K562 (cell line): ENCODE results near the gene AIFM3. TPM values are rescaled to one million over a fixed set of nuclear protein-coding genes. Genes with fewer than 3 reads are reported as not detected.

ENCODE experiments used
- ATF1 ChIP-seq, 2 experiments: fragments of 450-650 bp in 1 of 2; IDR thresholded peaks; 2 replicates each; pipeline ENCODE4 v1.6.1; 2016; ENCODE audit warnings: missing compliant biosample characterization in 1 of 2, missing genetic modification characterization in 1 of 2
- CAMTA2 ChIP-seq: fragments of 250-450 bp; sonication (Bioruptor Pico); conservative IDR thresholded peaks from 2 replicates; pipeline ENCODE4 v1.5.1; 2022
- CTCF ChIP-seq, 3 experiments: IDR thresholded peaks in 2 of 3; conservative IDR thresholded peaks in 1 of 3; 2 replicates each; pipeline ENCODE4 v1.5.1; 2011 to 2012; ENCODE audit warnings: low read length in 3 of 3, mild to moderate bottlenecking in 3 of 3, control low read depth in 2 of 3, improper control_type of control experiment in 1 of 3, inconsistent platforms in 1 of 3, low read depth in 1 of 3, mixed read lengths in 1 of 3, moderate library complexity in 1 of 3; ENCODE audit not compliant: insufficient read depth in 2 of 3
- FOXM1 ChIP-seq, 2 experiments: fragments of 450-650 bp in 1 of 2; sonication (generic) in 1 of 2; formaldehyde crosslinking in 1 of 2; IDR thresholded peaks; 2 replicates each; pipeline versions ENCODE4 v1.6.1 to v1.9.0; 2017 to 2022; ENCODE audit warnings: low read depth in 2 of 2, mild to moderate bottlenecking in 2 of 2, missing genetic modification reagents in 1 of 2, moderate library complexity in 1 of 2
- HDGF ChIP-seq: fragments of 450-650 bp; IDR thresholded peaks from 2 replicates; pipeline ENCODE4 v1.6.1; 2016
- KAT8 ChIP-seq: fragments of 450-650 bp; IDR thresholded peaks from 2 replicates; pipeline ENCODE4 v1.6.1; 2016; ENCODE audit warnings: low read depth, mild to moderate bottlenecking
- MCM7 ChIP-seq, 2 experiments: fragments of 450-650 bp; IDR thresholded peaks; 2 replicates each; pipeline ENCODE4 v1.6.1; 2016 to 2018
- MTA1 ChIP-seq: fragments of 450-650 bp; IDR thresholded peaks from 2 replicates; pipeline ENCODE4 v1.6.1; 2017; ENCODE audit warnings: borderline replicate concordance
- NR1H2 ChIP-seq: sonication (generic); formaldehyde crosslinking; IDR thresholded peaks from 2 replicates; pipeline ENCODE4 v1.4.0; 2020; ENCODE audit warnings: mild to moderate bottlenecking, missing genetic modification reagents
- POLR2B ChIP-seq: fragments of 450-650 bp; IDR thresholded peaks from 2 replicates; pipeline ENCODE4 v1.6.1; 2018; ENCODE audit warnings: low read depth; ENCODE audit not compliant: partially characterized antibody
- PRPF4 ChIP-seq: fragments of 200-400 bp; formaldehyde crosslinking; IDR thresholded peaks from one replicate; pipeline ENCODE4 v1.6.1; 2017; ENCODE audit warnings: low read length, low read depth, mild to moderate bottlenecking; ENCODE audit not compliant: insufficient read depth, poor library complexity, severe bottlenecking
- RBBP5 ChIP-seq: fragments of 200-600 bp; sonication (generic); IDR thresholded peaks from 2 replicates; pipeline ENCODE4 v1.6.1; 2012; ENCODE audit warnings: borderline replicate concordance, mild to moderate bottlenecking, low read length, control low read depth, inconsistent platforms; ENCODE audit not compliant: insufficient read depth, poor library complexity, severe bottlenecking
- RERE ChIP-seq: sonication (generic); formaldehyde crosslinking; IDR thresholded peaks from 2 replicates; pipeline ENCODE4 v1.8.0; 2023; ENCODE audit warnings: missing genetic modification reagents, mild to moderate bottlenecking, borderline replicate concordance
- SETDB1 ChIP-seq: IDR thresholded peaks from one replicate; pipeline ENCODE4 v1.6.1; 2012; ENCODE audit warnings: low read length, control low read depth, inconsistent platforms
- SP1 ChIP-seq: sonication (generic); formaldehyde crosslinking; IDR thresholded peaks from 2 replicates; pipeline ENCODE4 v1.8.1; 2022; ENCODE audit warnings: mild to moderate bottlenecking, missing genetic modification reagents
- TBL1XR1 ChIP-seq, 2 experiments: IDR thresholded peaks; 2 replicates each; pipeline ENCODE4 v1.6.1; 2012; ENCODE audit warnings: improper control_type of control experiment in 2 of 2, low read length in 2 of 2, mild to moderate bottlenecking in 1 of 2
- UBTF ChIP-seq, 2 experiments: IDR thresholded peaks; 2 replicates each; pipeline ENCODE4 v1.6.1; 2012; ENCODE audit warnings: improper control_type of control experiment in 2 of 2, low read depth in 2 of 2, low read length in 2 of 2, borderline replicate concordance in 1 of 2
- ZNF232 ChIP-seq: sonication (generic); formaldehyde crosslinking; IDR thresholded peaks from 2 replicates; pipeline ENCODE4 v1.8.0; 2022; ENCODE audit warnings: mild to moderate bottlenecking, missing genetic modification reagents
- ZNF263 ChIP-seq: sonication (generic); formaldehyde crosslinking; IDR thresholded peaks from 2 replicates; pipeline ENCODE4 v1.8.0; 2022; ENCODE audit warnings: mild to moderate bottlenecking, missing genetic modification reagents, borderline replicate concordance
- polyA plus RNA-seq, 8 experiments: library from polyadenylated mRNA; depleted of rRNA in 4 of 8; stranded (reverse) in 5 of 8; unstranded in 3 of 8; fragments of >200 nt; fragmentation: Nextera tagmentation in 2 of 8; fragmentation: Illumina TruSeq in 1 of 8; extraction: Ambion mirVana in 2 of 8; extraction: Trizol in 1 of 8; gene quantifications; 2 replicates each; pipeline versions ENCODE4 v1.2.1 to v1.2.3, GENCODE V29; 2011 to 2014; ENCODE audit warnings: inconsistent platforms in 1 of 8, missing spikeins in 1 of 8
- total RNA-seq, 7 experiments: library from RNA; depleted of rRNA in 6 of 7; stranded (reverse); fragments of >200 nt in 6 of 7; fragmentation: Illumina TruSeq in 2 of 7; extraction: Trizol in 2 of 7; gene quantifications; 2 replicates each; pipeline versions ENCODE4 v1.2.1 to v1.2.3, GENCODE V29; 2011 to 2021; ENCODE audit warnings: low replicate concordance in 1 of 7

The AIFM3 gene
- total and polyA plus RNA-seq, 9 of the 15 experiments (the other 6 are each of a cell fraction or from before 2014, with no cell fraction given) = 0.03 to 0.20 (median 0.07) TPM; not detected in 1

- TF ChIP-seq RERE (CRISPR knock-in tag) (no peak), ZNF232 (CRISPR knock-in tag) (no peak), UBTF (IDR thresholded peaks at IDR 0.05; ENCODE audit: borderline replicate concordance in 1 of 2, low read depth in 2 of 2, low read length in 2 of 2) (no peak), ATF1 (CRISPR knock-in tag; IDR thresholded peaks at IDR 0.05) (no peak), ATF1 (tag; IDR thresholded peaks at IDR 0.05) (no peak), MCM7 (IDR thresholded peaks at IDR 0.05) (no peak), KAT8 (no peak), MTA1 (no peak), POLR2B (no peak), SP1 (CRISPR knock-in tag) (0 out of 2 replicates have a peak, but pooled peaks have one; percentile 44), RBBP5 (no peak), PRPF4 (no peak), NR1H2 (CRISPR knock-in tag) (no peak), TBL1XR1 (IDR thresholded peaks at IDR 0.05; ENCODE audit: low read length in 2 of 2) (no peak), HDGF (no peak), SETDB1 (peak; percentile 27), FOXM1 (IDR thresholded peaks at IDR 0.05; ENCODE audit: low read depth) (no peak), FOXM1 (CRISPR knock-in tag; IDR thresholded peaks at IDR 0.05; ENCODE audit: low read depth) (no peak), ZNF263 (no peak), CTCF (IDR thresholded peaks at IDR 0.05 in 2 of 3, conservative IDR thresholded peaks at IDR 0.05 in 1 of 3; ENCODE audit: insufficient read depth in 2 of 3, low read depth in 1 of 3, low read length in 3 of 3) (no peak; a peak in 1 of 6 replicates), CAMTA2 (no peak)
Observed at GRCh38 chr22:20951932-20952380, 15.1 kb upstream of the AIFM3 start (continued).
